BE2C (cell line): ENCODE data around the gene GOLGA2.

Experiments used
- DNase-seq: peaks from one replicate; pipeline ENCODE4 v3.0.0-alpha.2; 2020
- H3K27me3 ChIP-seq: fragments of 250-450 bp; sonication (Bioruptor Pico); 2 replicates; pipeline ENCODE4 v1.5.1; 2020; ENCODE audit warnings: mild to moderate bottlenecking
- H3K36me3 ChIP-seq: fragments of 250-450 bp; sonication (Bioruptor Pico); 2 replicates; pipeline ENCODE4 v1.5.1; 2020; ENCODE audit warnings: mild to moderate bottlenecking
- H3K4me1 ChIP-seq: fragments of 250-450 bp; sonication (Bioruptor Pico); 2 replicates; pipeline ENCODE4 v1.5.1; 2020
- H3K4me3 ChIP-seq: 2 replicates; pipeline ENCODE4 v1.5.1; 2011; ENCODE audit warnings: low read depth, low read length
- H3K9me3 ChIP-seq: fragments of 250-450 bp; sonication (Bioruptor Pico); 2 replicates; pipeline ENCODE4 v1.5.1; 2020
- CTCF ChIP-seq: IDR thresholded peaks from 2 replicates; pipeline ENCODE4 v1.5.1; 2012; ENCODE audit warnings: mild to moderate bottlenecking, low read depth, low read length

Gene GOLGA2

GRCh38 chr9:128206916-128207910, 68.6 kb downstream of the GOLGA2 start:
- H3K4me1 ChIP-seq: no peaks in the 10 kb centered on the region; the same call in none of the 2 replicates
- no peak for DNase-seq

GRCh38 chr9:128206484-128206883, 69.3 kb downstream of the GOLGA2 start:
- H3K4me3 ChIP-seq: no peak overlapping the region
- no peaks in the 10 kb centered on the region for H3K9me3 ChIP-seq
- H3K27me3 ChIP-seq: no peaks in the 10 kb centered on the region
- H3K36me3 ChIP-seq: no peaks in the 10 kb centered on the region; the same call in 1 of the 2 replicates
- TF ChIP-seq CTCF: no peak
- no peak for DNase-seq
- no peaks in the 10 kb centered on the region; the same call in none of the 2 replicates for H3K4me1 ChIP-seq

More at GRCh38 chr9:128206916-128207910, 68.6 kb downstream of the GOLGA2 start:
- Histone ChIP-seq H3K4me3 (no peak overlapping the region), H3K9me3 (no peaks in the 10 kb centered on the region), H3K27me3 (no peaks in the 10 kb centered on the region), H3K36me3 (no peaks in the 10 kb centered on the region; the same call in 1 of the 2 replicates)
- no peak for TF ChIP-seq CTCF
